ENCODE results near the gene ZDHHC18. TPM values are rescaled to one million over a fixed set of nuclear protein-coding genes. Genes with fewer than 3 reads are reported as not detected.

ZDHHC18 gene
- total RNA-seq, 4 donors from 2014 or later, result 21.4 to 40.3 (median 31.7) TPM

GRCh38 chr1:26814893-26815292 is 11.6 kb upstream of the ZDHHC18 start:
- no peak for TF ChIP-seq CTCF (IDR thresholded peaks at IDR 0.05; ENCODE audit: low read depth)

DNA sequence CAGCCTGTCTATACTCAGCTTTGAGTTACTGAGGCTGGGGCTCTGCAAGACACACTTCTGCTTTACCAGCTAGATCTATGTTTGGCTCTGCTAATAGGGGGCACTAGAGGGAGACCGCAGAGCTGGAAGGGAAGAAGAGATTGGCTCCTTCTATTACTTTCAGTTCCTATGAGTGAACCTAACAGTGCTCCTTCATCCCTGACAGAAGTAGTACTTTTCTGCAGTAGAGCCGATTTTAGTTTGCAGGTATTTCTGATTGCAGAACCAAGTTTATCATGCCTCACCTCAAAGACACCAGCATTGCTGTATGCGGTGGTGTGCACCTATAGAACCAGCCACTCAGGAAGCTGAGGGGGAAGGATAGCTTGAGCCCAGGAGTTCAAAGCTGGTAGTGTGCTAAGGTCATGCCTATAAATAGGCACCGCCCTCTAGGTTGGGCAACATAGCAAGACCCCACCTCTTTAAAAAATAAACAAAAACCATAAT is 5.7 kb upstream of the ZDHHC18 start:
- no peak for TF ChIP-seq CTCF (IDR thresholded peaks at IDR 0.05; ENCODE audit: low read depth)

DNA sequence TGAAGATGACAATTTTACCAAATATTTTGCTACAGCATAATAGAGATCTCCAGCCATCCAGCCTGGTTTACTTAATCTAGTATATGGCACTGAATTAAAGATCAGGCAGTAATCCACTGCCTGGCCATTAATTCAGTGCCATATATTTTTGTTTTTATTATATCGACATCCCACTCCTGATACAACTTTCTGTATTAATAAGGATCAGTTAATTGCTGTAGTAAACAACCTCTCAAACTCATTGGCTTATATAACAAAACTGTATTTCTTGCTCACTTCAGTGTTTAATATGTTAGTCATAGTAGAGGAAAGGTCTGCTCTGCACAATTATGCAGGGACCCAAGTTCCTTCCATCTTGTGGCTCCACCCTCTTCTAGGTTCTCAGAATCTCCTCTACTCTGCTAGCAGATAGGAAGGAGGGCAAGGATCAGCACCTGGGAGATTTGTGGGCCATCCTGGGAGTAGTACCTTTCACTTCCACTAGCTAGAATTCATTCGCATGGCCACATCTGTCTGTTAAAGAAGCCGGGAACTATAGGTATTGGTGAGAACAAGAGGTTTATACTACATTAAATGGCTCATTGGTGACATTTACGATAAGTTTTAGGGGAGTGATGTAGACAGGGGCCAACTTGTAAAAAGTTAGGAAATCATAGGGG is 3.6 kb upstream of the ZDHHC18 start:
- TF ChIP-seq CTCF (IDR thresholded peaks at IDR 0.05; ENCODE audit: low read depth), result no peak

DNA sequence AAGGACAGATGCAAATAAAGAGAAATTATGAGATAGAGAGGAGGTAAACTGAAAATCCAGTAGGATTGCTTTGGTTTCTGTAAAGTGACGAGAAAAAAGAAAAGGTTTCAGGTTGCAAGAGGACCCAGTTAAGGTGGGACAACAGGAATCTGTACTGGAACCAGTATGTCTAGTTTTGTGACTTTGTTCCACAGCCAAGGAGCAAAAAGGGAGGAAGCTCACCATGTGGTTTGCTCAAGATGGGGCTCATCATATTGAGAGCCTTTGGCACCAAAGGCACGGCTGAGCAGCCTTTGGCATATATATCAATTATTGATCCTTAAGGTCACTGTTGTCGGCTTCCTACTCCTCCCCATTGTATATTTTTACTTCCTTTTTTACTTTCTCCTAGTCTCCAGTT is 1.8 kb upstream of the ZDHHC18 start:
- TF ChIP-seq CTCF (IDR thresholded peaks at IDR 0.05; ENCODE audit: low read depth), result no peak

- TF ChIP-seq CTCF (IDR thresholded peaks at IDR 0.05; ENCODE audit: low read depth), result no peak
These were observed 667 bp downstream of the ZDHHC18 start for GRCh38 chr1:26827106-26827604.

- no peak for TF ChIP-seq CTCF (IDR thresholded peaks at IDR 0.05; ENCODE audit: low read depth)
These were observed 1.2 kb downstream of the ZDHHC18 start for GRCh38 chr1:26827663-26828062.

- TF ChIP-seq CTCF (IDR thresholded peaks at IDR 0.05; ENCODE audit: low read depth), result no peak
These were observed 2.0 kb downstream of the ZDHHC18 start for GRCh38 chr1:26828411-26828991.

Data from subcutaneous adipose tissue (tissue), 4 donors.